Activated naive CD4-positive, alpha-beta T cell treated with Interleukin-2 at 50 U/mL for 16 hours (primary cell): ENCODE results near the gene TRIM33.

Experiments
- DNase-seq: peaks from one replicate; pipeline ENCODE4 v3.0.0-alpha.2; 2020

The TRIM33 gene

DNA sequence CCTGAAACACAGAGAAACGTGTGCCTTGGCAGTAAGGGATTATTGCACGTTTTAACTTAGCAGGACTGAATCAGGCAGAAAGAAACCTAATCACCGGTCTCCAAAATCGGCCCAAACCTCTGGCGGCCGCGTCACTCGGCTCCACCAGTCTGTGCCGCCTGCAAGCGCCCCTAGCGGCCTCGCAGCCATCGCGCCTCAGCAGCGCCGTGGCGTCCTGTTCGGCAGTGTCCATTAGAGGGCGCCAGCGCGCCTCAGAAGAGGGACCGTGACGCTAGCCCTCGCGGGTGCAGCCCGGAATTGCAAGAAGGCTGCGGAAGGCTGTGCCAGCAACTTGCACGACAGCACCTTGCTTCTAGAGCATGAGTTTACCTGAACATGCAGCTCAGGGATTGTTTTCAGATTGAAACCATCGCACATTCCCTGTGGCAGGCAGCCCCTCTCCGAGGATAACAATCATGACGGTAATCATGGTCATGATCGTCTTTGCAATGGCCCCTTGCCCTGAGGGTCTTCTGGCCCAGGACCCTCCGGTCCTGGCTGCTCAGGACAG, 164.4 kb downstream of the TRIM33 start:
- DNase-seq = peak; percentile 98

DNA sequence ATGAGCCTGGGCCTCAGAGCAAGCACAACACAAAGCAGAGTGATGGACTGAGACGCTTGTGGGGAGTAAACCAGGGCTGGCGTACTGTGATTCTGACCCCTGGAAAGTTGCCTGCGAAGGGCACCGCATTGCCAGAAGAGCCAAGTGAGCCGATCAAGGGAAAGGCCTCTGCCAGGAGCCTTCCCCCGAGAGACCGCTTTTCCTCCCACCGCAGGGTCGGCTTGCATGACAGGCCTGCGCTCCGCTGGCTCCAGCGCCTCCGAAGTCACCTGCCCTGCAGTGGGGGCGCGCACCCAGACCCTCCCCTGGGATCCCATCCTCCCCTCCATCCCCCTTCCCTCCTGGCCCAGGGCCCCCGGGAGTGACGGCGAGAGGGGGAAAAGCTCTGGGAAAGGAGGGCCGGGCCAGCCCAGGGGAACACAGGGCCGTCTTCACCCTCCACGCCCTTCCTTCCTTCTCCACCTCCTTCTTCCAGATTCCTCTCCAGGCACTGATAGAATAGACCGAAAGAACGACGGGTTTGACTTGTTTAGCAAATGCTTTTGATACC, 165.0 kb downstream of the TRIM33 start:
- peak; percentile 6 for DNase-seq

DNA sequence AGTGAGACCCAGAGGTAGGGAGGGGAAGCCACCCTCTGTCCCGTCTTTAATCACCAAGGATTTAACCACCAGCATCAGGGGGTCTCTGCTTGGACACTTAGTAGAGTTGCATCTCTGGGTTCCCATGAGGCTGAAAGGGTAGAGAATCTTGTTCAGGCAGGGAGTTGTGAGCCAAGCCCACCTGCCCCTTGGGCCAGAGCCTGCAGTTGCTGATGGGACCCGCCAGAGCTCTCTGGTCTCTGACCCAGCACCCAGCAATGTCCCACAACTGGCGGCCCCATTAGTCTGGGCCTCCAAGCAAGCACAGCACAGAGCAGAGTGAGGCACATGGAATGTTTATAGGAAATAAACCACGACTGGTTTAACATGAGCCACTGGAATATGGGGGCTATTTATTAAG, 166.3 kb downstream of the TRIM33 start:
- DNase-seq = no peak
